Stomach (tissue), 4 donors: ENCODE data around the gene RBP7.

Experiments used
- POLR2A ChIP-seq, 4 donors: fragments of 450-650 bp; IDR thresholded peaks; one replicate each; pipeline ENCODE4 v1.6.1; 2016; ENCODE audit warnings: antibody characterized with exemption in 4 of 4, control low read depth in 2 of 4, mild to moderate bottlenecking in 1 of 4, moderate library complexity in 1 of 4
- POLR2AphosphoS5 ChIP-seq, 3 donors: sonication (generic); formaldehyde crosslinking; IDR thresholded peaks; one replicate each; pipeline ENCODE4 v1.6.1; 2016; ENCODE audit warnings: antibody characterized with exemption in 3 of 3
- TF ChIP-seq, protein P1 (sequence below), 7 experiments: fragments of 450-650 bp in 4 of 7; fragments of 200-600 bp in 3 of 7; sonication (generic) in 3 of 7; IDR thresholded peaks; one replicate each; pipeline ENCODE4 v1.5.1; 2016 to 2019; ENCODE audit warnings: antibody characterized with exemption in 7 of 7, control low read depth in 2 of 7, mild to moderate bottlenecking in 1 of 7

DNA sequence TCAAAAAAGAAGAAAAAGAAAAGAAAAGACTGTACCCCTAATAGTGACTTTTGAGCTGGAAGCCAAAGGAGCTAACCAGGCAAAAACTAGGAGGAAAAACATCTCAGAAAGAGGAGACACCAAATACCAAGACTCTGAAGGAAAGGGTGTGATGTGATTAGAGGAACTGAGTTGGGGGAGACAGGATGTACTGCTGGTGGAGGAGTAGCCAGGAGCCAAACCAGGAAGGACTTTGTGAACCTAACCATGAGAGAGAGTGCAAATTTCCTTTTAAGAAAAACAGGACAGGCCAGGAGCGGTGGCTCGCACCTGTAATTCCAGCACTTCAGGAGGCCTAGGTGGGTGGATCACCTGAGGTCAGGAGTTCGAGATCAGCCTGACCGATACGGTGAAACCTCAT lies 4.1 kb upstream of the RBP7 start:
- TF ChIP-seq POLR2A (IDR thresholded peaks at IDR 0.05), result no peak
- TF ChIP-seq, protein P1, sequence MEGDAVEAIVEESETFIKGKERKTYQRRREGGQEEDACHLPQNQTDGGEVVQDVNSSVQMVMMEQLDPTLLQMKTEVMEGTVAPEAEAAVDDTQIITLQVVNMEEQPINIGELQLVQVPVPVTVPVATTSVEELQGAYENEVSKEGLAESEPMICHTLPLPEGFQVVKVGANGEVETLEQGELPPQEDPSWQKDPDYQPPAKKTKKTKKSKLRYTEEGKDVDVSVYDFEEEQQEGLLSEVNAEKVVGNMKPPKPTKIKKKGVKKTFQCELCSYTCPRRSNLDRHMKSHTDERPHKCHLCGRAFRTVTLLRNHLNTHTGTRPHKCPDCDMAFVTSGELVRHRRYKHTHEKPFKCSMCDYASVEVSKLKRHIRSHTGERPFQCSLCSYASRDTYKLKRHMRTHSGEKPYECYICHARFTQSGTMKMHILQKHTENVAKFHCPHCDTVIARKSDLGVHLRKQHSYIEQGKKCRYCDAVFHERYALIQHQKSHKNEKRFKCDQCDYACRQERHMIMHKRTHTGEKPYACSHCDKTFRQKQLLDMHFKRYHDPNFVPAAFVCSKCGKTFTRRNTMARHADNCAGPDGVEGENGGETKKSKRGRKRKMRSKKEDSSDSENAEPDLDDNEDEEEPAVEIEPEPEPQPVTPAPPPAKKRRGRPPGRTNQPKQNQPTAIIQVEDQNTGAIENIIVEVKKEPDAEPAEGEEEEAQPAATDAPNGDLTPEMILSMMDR (IDR thresholded peaks at IDR 0.05), result no peak
- TF ChIP-seq POLR2AphosphoS5 (IDR thresholded peaks at IDR 0.05), result no peak
